ENCODE results near the gene ITGA2B. TPM values are rescaled to one million over a fixed set of nuclear protein-coding genes. Genes with fewer than 3 reads are reported as not detected.
A peak's percentile ranks its signal among the peaks of the same experiment; 100 is the strongest.

ITGA2B gene
- total and polyA plus RNA-seq, 2 of the 13 experiments (the other 11 are each of a cell fraction or from before 2014, with no cell fraction given) = 0.38 to 1.1 TPM

DNA sequence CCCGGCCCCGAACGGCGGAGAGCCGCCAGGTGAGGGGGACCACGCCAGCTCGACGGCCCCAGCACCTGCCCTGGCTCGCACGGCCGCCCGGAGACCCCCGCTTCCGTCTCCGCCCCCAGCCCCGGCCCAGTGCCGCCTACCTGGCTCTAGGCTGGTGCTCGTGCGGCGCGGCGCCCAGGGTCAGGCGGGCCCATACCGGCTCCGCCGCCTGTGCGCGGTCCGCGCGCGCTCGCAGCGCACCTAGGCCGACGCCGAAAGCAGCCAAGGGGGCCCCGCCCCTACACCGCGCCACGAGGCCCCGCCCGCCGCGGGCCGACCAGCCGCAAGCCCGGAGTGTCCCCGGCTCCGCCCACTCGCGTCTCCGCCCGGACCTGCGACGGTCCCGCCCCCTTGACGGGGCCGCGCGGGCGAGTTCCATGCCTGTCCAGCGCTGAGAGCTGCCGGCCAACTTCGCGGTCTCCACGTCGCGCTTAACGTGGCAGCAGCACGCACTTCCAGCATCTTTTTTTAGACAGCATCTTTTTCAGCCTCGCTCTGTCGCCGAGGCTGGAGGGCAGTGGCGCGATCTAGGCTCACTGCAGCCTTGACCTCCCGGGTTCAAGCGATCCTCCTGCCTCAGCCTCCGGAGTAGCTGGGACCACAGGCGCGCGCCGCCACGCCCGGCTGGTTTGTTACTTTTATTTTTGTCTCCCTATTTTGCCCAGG, 64.7 kb downstream of the ITGA2B start, which contains the start of gene SLC25A39 (continued):
- no peak for TF ChIP-seq REL (CRISPR knock-in tag; conservative IDR thresholded peaks at IDR 0.05)
- no peak for TF ChIP-seq SOX13 (IDR thresholded peaks at IDR 0.05)
- TF ChIP-seq SOX13 (CRISPR knock-in tag; conservative IDR thresholded peaks at IDR 0.05 in 1 of 2, IDR thresholded peaks at IDR 0.05 in 1 of 2) = no peak; a peak in 1 of 4 replicates
- TF ChIP-seq DPF2 (CRISPR knock-in tag; IDR thresholded peaks at IDR 0.05; ENCODE audit: borderline replicate concordance, low read depth) = no peak
- no peak for TF ChIP-seq ZNF652 (CRISPR knock-in tag; IDR thresholded peaks at IDR 0.05; ENCODE audit: borderline replicate concordance, low read depth)
- TF ChIP-seq NFYB (CRISPR knock-in tag; IDR thresholded peaks at IDR 0.05) = peak; percentile 34
- TF ChIP-seq RARA (CRISPR knock-in tag; IDR thresholded peaks at IDR 0.05) = no peak
- TF ChIP-seq, protein P1, sequence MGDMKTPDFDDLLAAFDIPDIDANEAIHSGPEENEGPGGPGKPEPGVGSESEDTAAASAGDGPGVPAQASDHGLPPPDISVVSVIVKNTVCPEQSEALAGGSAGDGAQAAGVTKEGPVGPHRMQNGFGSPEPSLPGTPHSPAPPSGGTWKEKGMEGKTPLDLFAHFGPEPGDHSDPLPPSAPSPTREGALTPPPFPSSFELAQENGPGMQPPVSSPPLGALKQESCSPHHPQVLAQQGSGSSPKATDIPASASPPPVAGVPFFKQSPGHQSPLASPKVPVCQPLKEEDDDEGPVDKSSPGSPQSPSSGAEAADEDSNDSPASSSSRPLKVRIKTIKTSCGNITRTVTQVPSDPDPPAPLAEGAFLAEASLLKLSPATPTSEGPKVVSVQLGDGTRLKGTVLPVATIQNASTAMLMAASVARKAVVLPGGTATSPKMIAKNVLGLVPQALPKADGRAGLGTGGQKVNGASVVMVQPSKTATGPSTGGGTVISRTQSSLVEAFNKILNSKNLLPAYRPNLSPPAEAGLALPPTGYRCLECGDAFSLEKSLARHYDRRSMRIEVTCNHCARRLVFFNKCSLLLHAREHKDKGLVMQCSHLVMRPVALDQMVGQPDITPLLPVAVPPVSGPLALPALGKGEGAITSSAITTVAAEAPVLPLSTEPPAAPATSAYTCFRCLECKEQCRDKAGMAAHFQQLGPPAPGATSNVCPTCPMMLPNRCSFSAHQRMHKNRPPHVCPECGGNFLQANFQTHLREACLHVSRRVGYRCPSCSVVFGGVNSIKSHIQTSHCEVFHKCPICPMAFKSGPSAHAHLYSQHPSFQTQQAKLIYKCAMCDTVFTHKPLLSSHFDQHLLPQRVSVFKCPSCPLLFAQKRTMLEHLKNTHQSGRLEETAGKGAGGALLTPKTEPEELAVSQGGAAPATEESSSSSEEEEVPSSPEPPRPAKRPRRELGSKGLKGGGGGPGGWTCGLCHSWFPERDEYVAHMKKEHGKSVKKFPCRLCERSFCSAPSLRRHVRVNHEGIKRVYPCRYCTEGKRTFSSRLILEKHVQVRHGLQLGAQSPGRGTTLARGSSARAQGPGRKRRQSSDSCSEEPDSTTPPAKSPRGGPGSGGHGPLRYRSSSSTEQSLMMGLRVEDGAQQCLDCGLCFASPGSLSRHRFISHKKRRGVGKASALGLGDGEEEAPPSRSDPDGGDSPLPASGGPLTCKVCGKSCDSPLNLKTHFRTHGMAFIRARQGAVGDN (CRISPR knock-in tag; IDR thresholded peaks at IDR 0.05) = peak; percentile 85
- TF ChIP-seq ZNF253 (CRISPR knock-in tag; IDR thresholded peaks at IDR 0.05; ENCODE audit: borderline replicate concordance) = 0 out of 2 replicates have a peak, but pooled peaks have one; percentile 65
- TF ChIP-seq, protein P2, sequence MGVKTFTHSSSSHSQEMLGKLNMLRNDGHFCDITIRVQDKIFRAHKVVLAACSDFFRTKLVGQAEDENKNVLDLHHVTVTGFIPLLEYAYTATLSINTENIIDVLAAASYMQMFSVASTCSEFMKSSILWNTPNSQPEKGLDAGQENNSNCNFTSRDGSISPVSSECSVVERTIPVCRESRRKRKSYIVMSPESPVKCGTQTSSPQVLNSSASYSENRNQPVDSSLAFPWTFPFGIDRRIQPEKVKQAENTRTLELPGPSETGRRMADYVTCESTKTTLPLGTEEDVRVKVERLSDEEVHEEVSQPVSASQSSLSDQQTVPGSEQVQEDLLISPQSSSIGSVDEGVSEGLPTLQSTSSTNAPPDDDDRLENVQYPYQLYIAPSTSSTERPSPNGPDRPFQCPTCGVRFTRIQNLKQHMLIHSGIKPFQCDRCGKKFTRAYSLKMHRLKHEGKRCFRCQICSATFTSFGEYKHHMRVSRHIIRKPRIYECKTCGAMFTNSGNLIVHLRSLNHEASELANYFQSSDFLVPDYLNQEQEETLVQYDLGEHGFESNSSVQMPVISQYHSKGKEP (CRISPR knock-in tag; IDR thresholded peaks at IDR 0.05) = no peak
- TF ChIP-seq NONO (IDR thresholded peaks at IDR 0.05) = no peak
- peak; percentile 34; the same call in 1 of the 2 replicates for TF ChIP-seq NONO (CRISPR knock-in tag; conservative IDR thresholded peaks at IDR 0.05)
- TF ChIP-seq, protein P3, sequence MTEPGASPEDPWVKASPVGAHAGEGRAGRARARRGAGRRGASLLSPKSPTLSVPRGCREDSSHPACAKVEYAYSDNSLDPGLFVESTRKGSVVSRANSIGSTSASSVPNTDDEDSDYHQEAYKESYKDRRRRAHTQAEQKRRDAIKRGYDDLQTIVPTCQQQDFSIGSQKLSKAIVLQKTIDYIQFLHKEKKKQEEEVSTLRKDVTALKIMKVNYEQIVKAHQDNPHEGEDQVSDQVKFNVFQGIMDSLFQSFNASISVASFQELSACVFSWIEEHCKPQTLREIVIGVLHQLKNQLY (CRISPR knock-in tag; IDR thresholded peaks at IDR 0.05) = peak; percentile 27; the same call in 1 of the 2 replicates
- no peak for TF ChIP-seq IKZF1 (IDR thresholded peaks at IDR 0.05)
- TF ChIP-seq IRF2 (CRISPR knock-in tag; IDR thresholded peaks at IDR 0.05) = peak; percentile 76; the same call in 1 of the 2 replicates
- TF ChIP-seq YY1 (IDR thresholded peaks at IDR 0.05; ENCODE audit: insufficient read depth, insufficient replicate concordance, low read depth, low read length) = peak; percentile 50
- no peak for TF ChIP-seq U2AF2 (IDR thresholded peaks at IDR 0.05; ENCODE audit: low read depth, low read length)
- TF ChIP-seq RNF2 (conservative IDR thresholded peaks at IDR 0.05; ENCODE audit: low read depth) = peak; percentile 89; the same call in 1 of the 2 replicates
- no peak; the same call in 1 of the 2 replicates for TF ChIP-seq STAG1 (CRISPR knock-in tag; IDR thresholded peaks at IDR 0.05)
- peak; percentile 80; the same call in 1 of the 2 replicates for TF ChIP-seq ADNP (CRISPR knock-in tag; IDR thresholded peaks at IDR 0.05)
- TF ChIP-seq, protein P4, sequence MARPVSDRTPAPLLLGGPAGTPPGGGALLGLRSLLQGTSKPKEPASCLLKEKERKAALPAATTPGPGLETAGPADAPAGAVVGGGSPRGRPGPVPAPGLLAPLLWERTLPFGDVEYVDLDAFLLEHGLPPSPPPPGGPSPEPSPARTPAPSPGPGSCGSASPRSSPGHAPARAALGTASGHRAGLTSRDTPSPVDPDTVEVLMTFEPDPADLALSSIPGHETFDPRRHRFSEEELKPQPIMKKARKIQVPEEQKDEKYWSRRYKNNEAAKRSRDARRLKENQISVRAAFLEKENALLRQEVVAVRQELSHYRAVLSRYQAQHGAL (CRISPR knock-in tag; IDR thresholded peaks at IDR 0.05; ENCODE audit: not compliant biosample characterization) = no peak
- TF ChIP-seq CHCHD3 (CRISPR knock-in tag; IDR thresholded peaks at IDR 0.05) = peak; percentile 92; the same call in 1 of the 2 replicates
- TF ChIP-seq HDAC1 (CRISPR knock-in tag; IDR thresholded peaks at IDR 0.05) = peak; percentile 21; the same call in 1 of the 2 replicates
- peak; percentile 97 for TF ChIP-seq ZNF446 (CRISPR knock-in tag; IDR thresholded peaks at IDR 0.05)
